ENCODE results near the gene ENO4. TPM values are rescaled to one million over a fixed set of nuclear protein-coding genes. Genes with fewer than 3 reads are reported as not detected.

ENO4 gene
- total and polyA plus RNA-seq, 3 experiments from 2014 or later = not detected

DNA sequence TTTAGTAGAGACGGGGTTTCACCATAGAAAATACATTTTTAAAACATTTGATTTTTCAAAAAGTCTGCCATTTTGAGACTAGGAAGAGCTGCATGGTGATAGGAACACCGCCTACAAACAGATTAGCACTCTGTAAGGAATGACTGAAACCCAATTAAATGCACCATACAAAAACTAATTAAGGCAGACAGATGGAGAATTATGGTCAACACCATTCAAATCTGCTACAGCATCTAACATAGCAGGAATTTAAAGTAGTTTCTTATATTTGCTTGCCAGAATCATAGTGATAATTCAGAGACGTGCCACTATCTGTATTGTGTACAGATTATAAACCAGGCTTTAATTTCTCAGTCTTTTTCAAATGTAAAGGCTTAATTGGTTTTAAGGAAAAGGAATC is 68.2 kb downstream of the ENO4 start:
- no peaks in the 10 kb centered on the region for H3K36me3 ChIP-seq (ENCODE audit: insufficient read depth, low read length)
- H3K4me3 Mint-ChIP-seq = no peak overlapping the region
- H3K9me3 ChIP-seq (ENCODE audit: low read length) = no peaks in the 10 kb centered on the region
- no peaks in the 10 kb centered on the region for H3K36me3 Mint-ChIP-seq
- no peaks in the 10 kb centered on the region for H3K4me1 ChIP-seq (ENCODE audit: insufficient read depth, low read length)
- ChIA-PET POLR2A (no interaction called here), CTCF (no interaction called here)
- no peaks in the 10 kb centered on the region for H3K27me3 ChIP-seq (ENCODE audit: insufficient read depth, low read length, poor library complexity, severe bottlenecking)
- no peak overlapping the region for H3K27ac ChIP-seq (ENCODE audit: low read depth, low read length)
- H3K27me3 Mint-ChIP-seq = peaks cover 0 to 1% of the 10 kb centered on the region in 2 donors
- no peaks in the 10 kb centered on the region for H3K4me1 Mint-ChIP-seq
- H3K9me3 Mint-ChIP-seq = no peaks in the 10 kb centered on the region
- H3K4me3 ChIP-seq (ENCODE audit: low read length) = no peak overlapping the region
- no peak overlapping the region for H3K27ac Mint-ChIP-seq
- no peak for DNase-seq

- H3K27ac Mint-ChIP-seq = no peak overlapping the region
- Histone ChIP-seq H3K4me3 (ENCODE audit: low read length) (no peak overlapping the region), H3K4me1 (ENCODE audit: insufficient read depth, low read length) (no peaks in the 10 kb centered on the region), H3K9me3 (ENCODE audit: low read length) (no peaks in the 10 kb centered on the region), H3K27me3 (ENCODE audit: insufficient read depth, low read length, poor library complexity, severe bottlenecking) (no peaks in the 10 kb centered on the region), H3K36me3 (ENCODE audit: insufficient read depth, low read length) (no peaks in the 10 kb centered on the region), H3K27ac (ENCODE audit: low read depth, low read length) (no peak overlapping the region)
- H3K4me1 Mint-ChIP-seq = no peaks in the 10 kb centered on the region
- H3K36me3 Mint-ChIP-seq = no peaks in the 10 kb centered on the region
- DNase-seq = no peak
- H3K4me3 Mint-ChIP-seq = no peak overlapping the region
- ChIA-PET POLR2A (no interaction called here), CTCF (no interaction called here)
- H3K27me3 Mint-ChIP-seq = peaks cover 0 to 1% of the 10 kb centered on the region in 2 donors
- no peaks in the 10 kb centered on the region for H3K9me3 Mint-ChIP-seq
Measured at GRCh38 chr10:116918583-116918982, 69.3 kb downstream of the ENO4 start.

DNA sequence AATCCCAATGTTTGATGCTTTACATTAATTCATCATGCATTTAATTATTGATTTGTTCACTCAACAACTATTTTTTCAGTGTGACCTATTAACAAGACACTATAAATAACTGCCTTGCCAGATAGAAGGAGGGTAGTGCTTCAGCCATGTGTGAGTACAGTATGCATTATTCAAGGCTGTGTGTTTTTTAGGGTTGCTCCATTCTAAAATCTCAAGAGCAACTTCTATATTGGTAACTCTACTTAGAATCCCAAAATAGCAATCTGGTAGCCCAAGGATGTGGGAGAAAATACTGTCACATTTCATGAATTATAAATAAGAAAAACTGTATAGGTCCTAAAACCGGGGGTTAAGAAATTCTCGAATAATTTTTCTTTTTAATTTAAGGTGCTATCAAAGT is 69.9 kb downstream of the ENO4 start:
- H3K9me3 ChIP-seq (ENCODE audit: low read length) = no peaks in the 10 kb centered on the region
- CTCF ChIA-PET = no interaction called here
- Mint-ChIP-seq H3K9me3 (peaks cover 0 to 2% (median 0%) of the 10 kb centered on the region in 5 donors), H3K4me3 (no peak overlapping the region), H3K27ac (no peak overlapping the region), H3K27me3 (peaks cover 0 to 1% of the 10 kb centered on the region in 2 donors), H3K4me1 (no peaks in the 10 kb centered on the region), H3K36me3 (no peaks in the 10 kb centered on the region)
- no peaks in the 10 kb centered on the region for H3K36me3 ChIP-seq (ENCODE audit: insufficient read depth, low read length)
- H3K27me3 ChIP-seq (ENCODE audit: insufficient read depth, low read length, poor library complexity, severe bottlenecking) = no peaks in the 10 kb centered on the region
- no peaks in the 10 kb centered on the region for H3K4me1 ChIP-seq (ENCODE audit: insufficient read depth, low read length)
- H3K27ac ChIP-seq (ENCODE audit: low read depth, low read length) = no peak overlapping the region
- no peak for DNase-seq
- POLR2A ChIA-PET = no interaction called here
- H3K4me3 ChIP-seq (ENCODE audit: low read length) = no peak overlapping the region

DNA sequence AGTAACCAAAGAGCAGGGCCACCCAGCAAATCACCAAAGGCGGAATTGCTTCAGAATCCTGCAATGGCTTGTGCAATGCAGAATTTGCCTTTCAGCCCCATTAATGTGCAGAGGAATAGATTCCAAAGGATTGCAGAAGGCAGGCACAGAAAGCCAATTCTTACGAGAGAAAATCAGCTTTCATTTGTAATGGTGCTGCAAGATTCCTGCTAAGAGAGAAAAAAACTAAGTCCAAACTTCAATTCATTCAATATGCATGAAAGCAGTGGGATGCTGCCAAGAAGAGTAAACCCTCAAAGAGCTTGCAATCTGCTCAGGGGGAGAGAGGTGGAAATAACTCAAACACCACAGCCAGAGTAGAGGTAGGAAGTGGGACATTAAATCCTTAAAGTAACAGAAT is 70.4 kb downstream of the ENO4 start:
- Histone ChIP-seq H3K9me3 (ENCODE audit: low read length) (no peaks in the 10 kb centered on the region), H3K4me3 (ENCODE audit: low read length) (no peak overlapping the region), H3K27me3 (ENCODE audit: insufficient read depth, low read length, poor library complexity, severe bottlenecking) (no peaks in the 10 kb centered on the region), H3K36me3 (ENCODE audit: insufficient read depth, low read length) (no peaks in the 10 kb centered on the region), H3K4me1 (ENCODE audit: insufficient read depth, low read length) (no peaks in the 10 kb centered on the region), H3K27ac (ENCODE audit: low read depth, low read length) (no peak overlapping the region)
- ChIA-PET CTCF (no interaction called here), POLR2A (no interaction called here)
- peaks cover 0 to 5% (median 0%) of the 10 kb centered on the region in 5 donors for H3K9me3 Mint-ChIP-seq
- no peak overlapping the region for H3K4me3 Mint-ChIP-seq
- no peak for DNase-seq
- no peak overlapping the region for H3K27ac Mint-ChIP-seq
- H3K36me3 Mint-ChIP-seq = no peaks in the 10 kb centered on the region
- peaks cover 0 to 1% of the 10 kb centered on the region in 2 donors for H3K27me3 Mint-ChIP-seq
- H3K4me1 Mint-ChIP-seq = no peaks in the 10 kb centered on the region

GRCh38 chr10:116925056-116925455 is 75.8 kb downstream of the ENO4 start:
- Mint-ChIP-seq H3K27me3 (no peaks in the 10 kb centered on the region), H3K4me3 (no peak overlapping the region), H3K4me1 (no peaks in the 10 kb centered on the region), H3K27ac (no peak overlapping the region), H3K9me3 (peaks cover 0 to 5% (median 0%) of the 10 kb centered on the region in 5 donors), H3K36me3 (no peaks in the 10 kb centered on the region)
- Histone ChIP-seq H3K27me3 (ENCODE audit: insufficient read depth, low read length, poor library complexity, severe bottlenecking) (no peaks in the 10 kb centered on the region), H3K36me3 (ENCODE audit: insufficient read depth, low read length) (no peaks in the 10 kb centered on the region), H3K27ac (ENCODE audit: low read depth, low read length) (no peak overlapping the region), H3K9me3 (ENCODE audit: low read length) (no peaks in the 10 kb centered on the region), H3K4me1 (ENCODE audit: insufficient read depth, low read length) (no peaks in the 10 kb centered on the region), H3K4me3 (ENCODE audit: low read length) (no peak overlapping the region)
- ChIA-PET POLR2A (no interaction called here), CTCF (no interaction called here)
- DNase-seq = no peak

DNA sequence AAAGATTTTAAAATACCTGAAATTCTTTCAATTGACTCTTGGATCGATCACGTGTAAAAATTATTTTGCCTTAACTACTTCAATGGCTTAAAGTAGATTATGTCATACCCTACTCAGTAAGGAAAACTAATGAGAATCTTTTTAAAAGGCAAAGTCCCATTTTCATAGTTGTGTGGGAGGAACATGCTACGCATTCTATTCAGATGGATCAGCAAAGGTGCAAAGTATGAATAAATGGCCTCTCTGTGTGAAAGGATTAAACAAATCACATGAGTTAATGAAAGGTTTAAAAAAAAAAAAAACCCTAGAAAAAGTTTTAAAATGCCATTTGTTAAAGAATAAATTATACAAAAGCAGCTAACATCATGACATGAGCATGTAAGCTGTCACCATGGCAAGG is 77.1 kb downstream of the ENO4 start:
- ChIA-PET POLR2A (no interaction called here), CTCF (no interaction called here)
- Histone ChIP-seq H3K36me3 (ENCODE audit: insufficient read depth, low read length) (no peaks in the 10 kb centered on the region), H3K4me1 (ENCODE audit: insufficient read depth, low read length) (no peaks in the 10 kb centered on the region), H3K27me3 (ENCODE audit: insufficient read depth, low read length, poor library complexity, severe bottlenecking) (no peaks in the 10 kb centered on the region), H3K4me3 (ENCODE audit: low read length) (no peak overlapping the region), H3K27ac (ENCODE audit: low read depth, low read length) (no peak overlapping the region), H3K9me3 (ENCODE audit: low read length) (no peaks in the 10 kb centered on the region)
- Mint-ChIP-seq H3K27me3 (no peaks in the 10 kb centered on the region), H3K36me3 (no peaks in the 10 kb centered on the region), H3K4me1 (no peaks in the 10 kb centered on the region), H3K4me3 (no peak overlapping the region), H3K9me3 (peaks cover 0 to 5% (median 0%) of the 10 kb centered on the region in 5 donors), H3K27ac (no peak overlapping the region)
- DNase-seq = no peak

DNA sequence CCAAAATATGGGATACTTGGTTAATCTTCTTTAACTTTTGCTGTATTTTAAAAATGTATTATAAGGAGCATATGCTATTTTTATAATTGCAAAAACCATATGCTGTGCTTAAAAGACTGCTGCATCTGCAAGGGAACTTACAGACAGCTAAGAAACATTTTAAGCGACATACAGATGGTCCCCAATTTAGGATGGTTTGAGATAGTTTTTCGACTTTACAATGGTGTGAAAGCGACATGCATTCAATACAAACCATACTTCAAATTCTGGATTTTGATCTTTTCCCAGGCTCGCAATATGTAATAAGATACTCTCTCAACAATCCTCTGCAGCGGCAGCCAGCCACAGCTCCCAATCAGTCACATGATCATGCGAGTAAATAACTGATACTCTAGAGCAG is 82.5 kb downstream of the ENO4 start:
- CTCF ChIA-PET = no interaction called here
- POLR2A ChIA-PET = no interaction called here
- H3K4me1 ChIP-seq (ENCODE audit: insufficient read depth, low read length) = no peaks in the 10 kb centered on the region
- Mint-ChIP-seq H3K9me3 (peaks cover 0 to 5% (median 0%) of the 10 kb centered on the region in 5 donors), H3K4me1 (no peaks in the 10 kb centered on the region), H3K36me3 (no peaks in the 10 kb centered on the region), H3K27ac (no peak overlapping the region), H3K27me3 (no peaks in the 10 kb centered on the region), H3K4me3 (no peak overlapping the region)
- no peak overlapping the region for H3K4me3 ChIP-seq (ENCODE audit: low read length)
- no peaks in the 10 kb centered on the region for H3K36me3 ChIP-seq (ENCODE audit: insufficient read depth, low read length)
- H3K27ac ChIP-seq (ENCODE audit: low read depth, low read length) = no peak overlapping the region
- no peaks in the 10 kb centered on the region for H3K9me3 ChIP-seq (ENCODE audit: low read length)
- no peak for DNase-seq
- no peaks in the 10 kb centered on the region for H3K27me3 ChIP-seq (ENCODE audit: insufficient read depth, low read length, poor library complexity, severe bottlenecking)

Other genes starting within 250 kb of the ENO4 start
- gene PNLIPRP2, start 228.5 kb upstream of the ENO4 start, total RNA-seq = not detected
- not detected for gene PNLIPRP2, start 228.5 kb upstream of the ENO4 start, polyA plus RNA-seq
- gene HSPA12A, start 106.9 kb upstream of the ENO4 start, total RNA-seq = under 1 TPM; 0.04 to 0.07 TPM
- not detected for gene HSPA12A, start 106.9 kb upstream of the ENO4 start, polyA plus RNA-seq
- gene SHTN1, start 155.7 kb downstream of the ENO4 start, total RNA-seq = under 1 TPM; 0.28 to 0.38 TPM
- gene SHTN1, start 155.7 kb downstream of the ENO4 start, polyA plus RNA-seq = not detected